ENCODE measurements around the gene SYCP2L. TPM values are rescaled to one million over a fixed set of nuclear protein-coding genes. Genes with fewer than 3 reads are reported as not detected.

Gene SYCP2L
- total and polyA plus RNA-seq, 9 of the 15 experiments (the other 6 are each of a cell fraction or from before 2014, with no cell fraction given): 12.4 to 46.9 (median 22.0) TPM

DNA sequence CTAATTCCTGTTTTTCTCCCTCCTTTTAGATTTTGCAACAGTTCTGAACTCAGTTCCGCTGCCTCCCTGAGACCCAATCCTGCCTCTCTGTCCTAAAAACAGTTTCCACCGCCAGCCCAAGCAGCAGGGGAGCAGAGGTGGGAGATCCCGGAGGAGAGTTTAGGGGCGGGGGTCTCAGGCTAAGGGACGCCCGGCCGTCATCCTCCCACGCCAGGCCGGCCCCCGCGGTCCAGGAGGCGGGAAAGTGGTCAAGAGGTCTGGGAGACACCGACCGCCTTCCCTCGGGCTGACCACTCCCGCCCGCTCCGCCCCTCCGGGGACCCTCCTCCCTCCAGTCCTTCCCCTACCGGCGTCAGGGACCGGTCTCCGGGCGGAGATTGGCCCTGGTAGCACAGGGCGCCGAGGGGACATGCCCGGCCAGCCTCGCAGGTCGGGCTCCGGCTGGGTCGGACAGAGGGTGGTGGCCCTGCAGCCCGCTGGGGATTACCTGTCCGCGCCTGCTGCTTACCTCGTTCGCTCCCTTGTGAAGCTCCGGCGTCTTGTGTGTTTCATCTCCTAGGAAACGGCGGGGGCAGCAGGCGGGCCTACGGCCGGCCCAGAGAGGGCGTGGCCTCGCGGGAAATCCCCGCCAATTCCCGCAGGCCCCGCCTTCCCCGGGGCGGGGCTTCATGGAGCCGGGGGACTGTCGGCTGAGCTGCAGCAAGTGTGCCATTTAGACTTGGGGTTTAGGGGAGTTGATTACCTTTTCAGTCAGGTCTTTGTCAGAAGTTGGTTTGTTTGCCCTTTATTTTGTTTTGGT is 48.7 kb upstream of the SYCP2L start, which contains the start of gene MAK (continued):
- TF ChIP-seq, protein P1, sequence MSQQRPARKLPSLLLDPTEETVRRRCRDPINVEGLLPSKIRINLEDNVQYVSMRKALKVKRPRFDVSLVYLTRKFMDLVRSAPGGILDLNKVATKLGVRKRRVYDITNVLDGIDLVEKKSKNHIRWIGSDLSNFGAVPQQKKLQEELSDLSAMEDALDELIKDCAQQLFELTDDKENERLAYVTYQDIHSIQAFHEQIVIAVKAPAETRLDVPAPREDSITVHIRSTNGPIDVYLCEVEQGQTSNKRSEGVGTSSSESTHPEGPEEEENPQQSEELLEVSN (IDR thresholded peaks at IDR 0.05; ENCODE audit: borderline replicate concordance in 1 of 2, extremely low read depth in 1 of 2, insufficient read depth in 1 of 2, insufficient read length in 1 of 2, low read depth in 1 of 2, low read length in 1 of 2, poor library complexity in 1 of 2, severe bottlenecking in 1 of 2): peak; percentile 90 to 91
- TF ChIP-seq SAP30 (IDR thresholded peaks at IDR 0.05; ENCODE audit: borderline replicate concordance, insufficient read depth, low read depth, low read length, poor library complexity, severe bottlenecking): peak; percentile 97
- peak; percentile 44; the same call in 1 of the 2 replicates for TF ChIP-seq SMARCA4 (IDR thresholded peaks at IDR 0.05)
- TF ChIP-seq ZFX (CRISPR knock-in tag; IDR thresholded peaks at IDR 0.05): peak; percentile 73
- TF ChIP-seq CTBP1 (IDR thresholded peaks at IDR 0.05; ENCODE audit: borderline replicate concordance): peak; percentile 70; the same call in 1 of the 2 replicates
- peak; percentile 50 to 56 for TF ChIP-seq NRF1 (conservative IDR thresholded peaks at IDR 0.05 in 1 of 2, IDR thresholded peaks at IDR 0.05 in 1 of 2)
- TF ChIP-seq, protein P2, sequence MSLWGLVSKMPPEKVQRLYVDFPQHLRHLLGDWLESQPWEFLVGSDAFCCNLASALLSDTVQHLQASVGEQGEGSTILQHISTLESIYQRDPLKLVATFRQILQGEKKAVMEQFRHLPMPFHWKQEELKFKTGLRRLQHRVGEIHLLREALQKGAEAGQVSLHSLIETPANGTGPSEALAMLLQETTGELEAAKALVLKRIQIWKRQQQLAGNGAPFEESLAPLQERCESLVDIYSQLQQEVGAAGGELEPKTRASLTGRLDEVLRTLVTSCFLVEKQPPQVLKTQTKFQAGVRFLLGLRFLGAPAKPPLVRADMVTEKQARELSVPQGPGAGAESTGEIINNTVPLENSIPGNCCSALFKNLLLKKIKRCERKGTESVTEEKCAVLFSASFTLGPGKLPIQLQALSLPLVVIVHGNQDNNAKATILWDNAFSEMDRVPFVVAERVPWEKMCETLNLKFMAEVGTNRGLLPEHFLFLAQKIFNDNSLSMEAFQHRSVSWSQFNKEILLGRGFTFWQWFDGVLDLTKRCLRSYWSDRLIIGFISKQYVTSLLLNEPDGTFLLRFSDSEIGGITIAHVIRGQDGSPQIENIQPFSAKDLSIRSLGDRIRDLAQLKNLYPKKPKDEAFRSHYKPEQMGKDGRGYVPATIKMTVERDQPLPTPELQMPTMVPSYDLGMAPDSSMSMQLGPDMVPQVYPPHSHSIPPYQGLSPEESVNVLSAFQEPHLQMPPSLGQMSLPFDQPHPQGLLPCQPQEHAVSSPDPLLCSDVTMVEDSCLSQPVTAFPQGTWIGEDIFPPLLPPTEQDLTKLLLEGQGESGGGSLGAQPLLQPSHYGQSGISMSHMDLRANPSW (CRISPR knock-in tag; IDR thresholded peaks at IDR 0.05): peak; percentile 60; the same call in 1 of the 2 replicates
- TF ChIP-seq JUND (IDR thresholded peaks at IDR 0.05; ENCODE audit: borderline replicate concordance, low read depth, low read length): no peak
- no peak for TF ChIP-seq JUND (tag; IDR thresholded peaks at IDR 0.05; ENCODE audit: borderline replicate concordance, low read depth, low read length)
- no peak; the same call in 1 of the 2 replicates for TF ChIP-seq HDAC2 (IDR thresholded peaks at IDR 0.05)
- TF ChIP-seq SPI1 (IDR thresholded peaks at IDR 0.05; ENCODE audit: borderline replicate concordance, low read depth, low read length): no peak
- peak; percentile 81 for TF ChIP-seq POLR2G (IDR thresholded peaks at IDR 0.05; ENCODE audit: low read depth, low read length)
- TF ChIP-seq, protein P3, sequence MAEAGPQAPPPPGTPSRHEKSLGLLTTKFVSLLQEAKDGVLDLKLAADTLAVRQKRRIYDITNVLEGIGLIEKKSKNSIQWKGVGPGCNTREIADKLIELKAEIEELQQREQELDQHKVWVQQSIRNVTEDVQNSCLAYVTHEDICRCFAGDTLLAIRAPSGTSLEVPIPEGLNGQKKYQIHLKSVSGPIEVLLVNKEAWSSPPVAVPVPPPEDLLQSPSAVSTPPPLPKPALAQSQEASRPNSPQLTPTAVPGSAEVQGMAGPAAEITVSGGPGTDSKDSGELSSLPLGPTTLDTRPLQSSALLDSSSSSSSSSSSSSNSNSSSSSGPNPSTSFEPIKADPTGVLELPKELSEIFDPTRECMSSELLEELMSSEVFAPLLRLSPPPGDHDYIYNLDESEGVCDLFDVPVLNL (CRISPR knock-in tag; IDR thresholded peaks at IDR 0.05; ENCODE audit: low read depth): no peak
- no peak for TF ChIP-seq OTX1 (CRISPR knock-in tag; IDR thresholded peaks at IDR 0.05)
- TF ChIP-seq, protein P4, sequence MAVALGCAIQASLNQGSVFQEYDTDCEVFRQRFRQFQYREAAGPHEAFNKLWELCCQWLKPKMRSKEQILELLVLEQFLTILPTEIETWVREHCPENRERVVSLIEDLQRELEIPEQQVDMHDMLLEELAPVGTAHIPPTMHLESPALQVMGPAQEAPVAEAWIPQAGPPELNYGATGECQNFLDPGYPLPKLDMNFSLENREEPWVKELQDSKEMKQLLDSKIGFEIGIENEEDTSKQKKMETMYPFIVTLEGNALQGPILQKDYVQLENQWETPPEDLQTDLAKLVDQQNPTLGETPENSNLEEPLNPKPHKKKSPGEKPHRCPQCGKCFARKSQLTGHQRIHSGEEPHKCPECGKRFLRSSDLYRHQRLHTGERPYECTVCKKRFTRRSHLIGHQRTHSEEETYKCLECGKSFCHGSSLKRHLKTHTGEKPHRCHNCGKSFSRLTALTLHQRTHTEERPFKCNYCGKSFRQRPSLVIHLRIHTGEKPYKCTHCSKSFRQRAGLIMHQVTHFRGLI (CRISPR knock-in tag; IDR thresholded peaks at IDR 0.05): no peak
- TF ChIP-seq E2F3 (CRISPR knock-in tag; IDR thresholded peaks at IDR 0.05): peak; percentile 24
